Measurements from ENCODE around the gene PHF21B. TPM values are rescaled to one million over a fixed set of nuclear protein-coding genes. Genes with fewer than 3 reads are reported as not detected.

Gene PHF21B
- total and polyA plus RNA-seq, 2 donors (not counting 1 experiment from before 2014, with no cell fraction given) = 0.17 TPM; not detected in 1

DNA sequence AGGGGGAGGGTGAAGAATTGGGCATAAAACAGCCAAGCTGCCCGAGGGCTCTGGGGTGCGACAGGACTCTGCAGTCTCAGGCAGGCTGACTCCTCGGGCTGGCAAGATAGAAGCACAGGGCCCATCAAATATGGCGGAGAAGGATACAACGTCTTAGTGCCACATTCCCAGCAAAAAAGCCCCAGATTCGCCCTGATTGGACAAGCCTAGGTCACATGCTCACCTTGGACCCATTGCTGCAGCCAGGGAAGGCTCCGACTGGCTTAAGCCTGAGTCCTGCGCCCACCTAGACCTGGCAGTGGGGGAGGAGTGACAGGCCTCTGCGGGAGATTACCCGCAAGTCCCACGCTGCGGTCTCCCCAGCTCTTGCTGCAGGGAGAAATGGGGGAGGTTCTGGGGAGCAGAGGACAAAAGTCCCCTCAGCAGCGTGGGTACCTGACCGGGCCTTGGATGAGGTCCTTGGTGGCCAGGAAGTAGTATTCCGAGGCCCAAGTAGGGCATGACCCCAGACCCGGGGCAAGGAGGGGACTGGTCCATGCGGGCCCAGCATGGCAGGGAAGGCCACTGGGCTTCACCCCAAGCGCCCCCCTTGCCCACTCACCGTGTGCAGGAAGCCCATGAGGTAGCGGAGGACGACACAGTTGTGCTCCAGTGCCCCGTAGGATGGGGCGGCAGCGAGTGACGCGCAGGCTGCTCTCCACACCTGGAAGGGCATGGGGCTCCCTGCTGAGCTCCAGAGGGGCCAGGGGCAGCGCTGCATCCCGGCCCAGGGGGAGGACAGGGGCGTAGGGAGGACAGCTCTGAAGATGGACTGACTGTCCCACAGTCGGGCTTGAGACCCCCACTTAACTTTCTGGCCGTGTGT, 144.4 kb downstream of the PHF21B start:
- Histone ChIP-seq H3K27ac (ENCODE audit: insufficient read depth, low read length) (no peak overlapping the region), H4K20me1 (ENCODE audit: control insufficient read depth, extremely low read depth, insufficient read depth, low read length) (no peaks in the 10 kb centered on the region), H3K36me3 (ENCODE audit: control insufficient read depth, insufficient read depth, low read length) (no peaks in the 10 kb centered on the region), H2AFZ (ENCODE audit: low read length) (no peak overlapping the region), H3K9ac (ENCODE audit: insufficient read depth, low read length) (no peak overlapping the region), H3K4me3 (replicated peaks in 1 of 4; ENCODE audit: control extremely low read depth in 1 of 4, insufficient read depth in 1 of 4, low read depth in 3 of 4, low read length in 4 of 4) (no peak overlapping the region), H3K9me3 (ENCODE audit: control insufficient read depth, insufficient read depth, low read depth, low read length) (no peaks in the 10 kb centered on the region), H3K4me2 (ENCODE audit: extremely low read depth, insufficient read depth, low read length) (no peak overlapping the region), H3K79me2 (ENCODE audit: control insufficient read depth, insufficient read depth, low read length) (no peaks in the 10 kb centered on the region), H3K4me1 (ENCODE audit: control insufficient read depth, extremely low read depth, insufficient read depth, low read length) (no peaks in the 10 kb centered on the region), H3K27me3 (ENCODE audit: control insufficient read depth, insufficient read depth, low read length) (no peaks in the 10 kb centered on the region)
- TF ChIP-seq CTCF (conservative IDR thresholded peaks at IDR 0.05 in 1 of 2, IDR thresholded peaks at IDR 0.05 in 1 of 2; ENCODE audit: low read depth in 1 of 2, low read length in 2 of 2) (no peak), EZH2 (IDR thresholded peaks at IDR 0.05; ENCODE audit: low read length, missing control alignments) (no peak)
- no peak for DNase-seq (ENCODE audit: low read depth in 2 of 2)

DNA sequence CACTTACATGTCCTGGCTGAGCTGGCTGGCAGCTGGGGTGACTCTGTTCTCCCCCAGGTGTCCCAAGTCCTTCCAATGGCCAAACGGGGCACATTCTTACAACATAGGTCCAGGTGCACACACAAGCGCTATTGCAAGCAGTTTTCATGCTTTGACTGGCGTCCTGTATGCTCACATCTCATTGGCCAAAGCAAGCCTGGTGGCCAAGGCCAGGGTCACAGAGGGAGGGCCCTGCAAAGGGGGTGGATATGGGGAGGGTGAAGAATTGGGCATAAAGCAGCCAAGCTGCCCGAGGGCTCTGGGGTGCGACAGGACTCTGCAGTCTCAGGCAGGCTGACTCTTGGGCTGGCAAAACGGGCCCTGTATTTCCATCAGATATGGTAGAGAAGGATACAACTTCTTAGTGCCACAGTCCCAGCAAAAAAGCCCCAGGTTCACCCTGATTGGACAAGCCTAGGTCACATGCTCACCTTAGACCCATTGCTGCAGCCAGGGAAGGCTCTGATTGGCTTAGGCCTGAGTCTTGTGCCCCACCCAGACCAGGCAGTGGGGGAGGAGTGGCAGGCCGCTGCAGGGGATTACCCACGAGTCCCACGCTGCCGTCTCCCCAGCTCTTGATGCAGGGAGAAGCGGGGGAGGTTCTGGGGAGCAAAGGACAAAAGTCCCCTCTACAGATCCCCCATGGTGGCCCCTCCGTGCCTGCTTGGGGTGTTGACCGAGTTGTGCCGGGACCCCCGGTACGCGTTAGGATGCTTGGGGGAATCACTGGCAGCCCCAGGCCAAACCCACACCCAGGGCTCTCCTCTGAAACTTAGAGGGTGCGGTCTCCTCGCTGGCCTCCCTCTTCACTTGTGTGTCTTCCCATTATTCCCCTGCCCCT, 146.6 kb downstream of the PHF21B start:
- TF ChIP-seq EZH2 (IDR thresholded peaks at IDR 0.05; ENCODE audit: low read length, missing control alignments) (no peak), CTCF (conservative IDR thresholded peaks at IDR 0.05 in 1 of 2, IDR thresholded peaks at IDR 0.05 in 1 of 2; ENCODE audit: low read depth in 1 of 2, low read length in 2 of 2) (no peak)
- Histone ChIP-seq H2AFZ (ENCODE audit: low read length) (no peak overlapping the region), H3K27ac (ENCODE audit: insufficient read depth, low read length) (no peak overlapping the region), H3K4me3 (replicated peaks in 1 of 4; ENCODE audit: control extremely low read depth in 1 of 4, insufficient read depth in 1 of 4, low read depth in 3 of 4, low read length in 4 of 4) (no peak overlapping the region), H3K4me2 (ENCODE audit: extremely low read depth, insufficient read depth, low read length) (no peak overlapping the region), H3K36me3 (ENCODE audit: control insufficient read depth, insufficient read depth, low read length) (no peaks in the 10 kb centered on the region), H4K20me1 (ENCODE audit: control insufficient read depth, extremely low read depth, insufficient read depth, low read length) (no peaks in the 10 kb centered on the region), H3K9ac (ENCODE audit: insufficient read depth, low read length) (no peak overlapping the region), H3K9me3 (ENCODE audit: control insufficient read depth, insufficient read depth, low read depth, low read length) (no peaks in the 10 kb centered on the region), H3K4me1 (ENCODE audit: control insufficient read depth, extremely low read depth, insufficient read depth, low read length) (no peaks in the 10 kb centered on the region), H3K27me3 (ENCODE audit: control insufficient read depth, insufficient read depth, low read length) (no peaks in the 10 kb centered on the region), H3K79me2 (ENCODE audit: control insufficient read depth, insufficient read depth, low read length) (no peaks in the 10 kb centered on the region)
- DNase-seq (ENCODE audit: low read depth in 2 of 2) = no peak

- H2AFZ ChIP-seq (ENCODE audit: low read length) = no peak overlapping the region
- no peak for DNase-seq (ENCODE audit: low read depth in 2 of 2)
- H3K4me1 ChIP-seq (ENCODE audit: control insufficient read depth, extremely low read depth, insufficient read depth, low read length) = no peaks in the 10 kb centered on the region
- H3K27ac ChIP-seq (ENCODE audit: insufficient read depth, low read length) = no peak overlapping the region
- no peak overlapping the region for H3K4me2 ChIP-seq (ENCODE audit: extremely low read depth, insufficient read depth, low read length)
- no peaks in the 10 kb centered on the region for H3K36me3 ChIP-seq (ENCODE audit: control insufficient read depth, insufficient read depth, low read length)
- no peaks in the 10 kb centered on the region for H3K9me3 ChIP-seq (ENCODE audit: control insufficient read depth, insufficient read depth, low read depth, low read length)
- H3K79me2 ChIP-seq (ENCODE audit: control insufficient read depth, insufficient read depth, low read length) = no peaks in the 10 kb centered on the region
- H3K27me3 ChIP-seq (ENCODE audit: control insufficient read depth, insufficient read depth, low read length) = no peaks in the 10 kb centered on the region
- no peak overlapping the region for H3K9ac ChIP-seq (ENCODE audit: insufficient read depth, low read length)
- H3K4me3 ChIP-seq (replicated peaks in 1 of 4; ENCODE audit: control extremely low read depth in 1 of 4, insufficient read depth in 1 of 4, low read depth in 3 of 4, low read length in 4 of 4) = no peak overlapping the region
- TF ChIP-seq CTCF (conservative IDR thresholded peaks at IDR 0.05 in 1 of 2, IDR thresholded peaks at IDR 0.05 in 1 of 2; ENCODE audit: low read depth in 1 of 2, low read length in 2 of 2) = no peak
- no peak for TF ChIP-seq EZH2 (IDR thresholded peaks at IDR 0.05; ENCODE audit: low read length, missing control alignments)
- no peaks in the 10 kb centered on the region for H4K20me1 ChIP-seq (ENCODE audit: control insufficient read depth, extremely low read depth, insufficient read depth, low read length)
Observed at GRCh38 chr22:44862281-44862680, 147.5 kb downstream of the PHF21B start.
